Fibroblast of lung (primary cell): ENCODE measurements around the gene VSIR. TPM values are rescaled to one million over a fixed set of nuclear protein-coding genes. Genes with fewer than 3 reads are reported as not detected.

Experiments used
- DNase-seq, 2 donors: peaks; one replicate each; pipeline versions ENCODE4 v3.0.0 to v3.0.0-alpha.2; 2010; ENCODE audit warnings: low read depth in 2 of 2
- H2AFZ ChIP-seq: 2 replicates; pipeline ENCODE4 v1.5.1; 2012; ENCODE audit warnings: low read length, control low read depth, inconsistent platforms
- H3K27ac ChIP-seq: 2 replicates; pipeline ENCODE4 v1.5.1; 2011; ENCODE audit warnings: low read length, control low read depth; ENCODE audit not compliant: insufficient read depth
- H3K27me3 ChIP-seq: 2 replicates; pipeline ENCODE4 v1.5.1; 2011; ENCODE audit warnings: mild to moderate bottlenecking, low read length; ENCODE audit not compliant: control insufficient read depth, insufficient read depth
- H3K36me3 ChIP-seq: 2 replicates; pipeline ENCODE4 v1.5.1; 2011; ENCODE audit warnings: low read length; ENCODE audit not compliant: control insufficient read depth, insufficient read depth
- H3K4me1 ChIP-seq: 2 replicates; pipeline ENCODE4 v1.5.1; 2011; ENCODE audit warnings: low read length; ENCODE audit not compliant: control insufficient read depth, insufficient read depth; ENCODE audit errors: extremely low read depth
- H3K4me2 ChIP-seq: 2 replicates; pipeline ENCODE4 v1.5.1; 2011; ENCODE audit warnings: low read length, control low read depth; ENCODE audit not compliant: insufficient read depth; ENCODE audit errors: extremely low read depth
- H3K4me3 ChIP-seq, 4 experiments: fragments of 200-600 bp in 1 of 4; sonication (generic) in 1 of 4; replicated peaks in 1 of 4; 2 replicates each; pipeline ENCODE4 v1.5.1; 2011 to 2016; ENCODE audit warnings: low read length in 4 of 4, low read depth in 3 of 4, mild to moderate bottlenecking in 3 of 4, control low read depth in 2 of 4, inconsistent platforms in 1 of 4, mixed read lengths in 1 of 4; ENCODE audit not compliant: insufficient read depth in 1 of 4; ENCODE audit errors: control extremely low read depth in 1 of 4
- H3K79me2 ChIP-seq: 2 replicates; pipeline ENCODE4 v1.5.1; 2012; ENCODE audit warnings: mild to moderate bottlenecking, low read length, inconsistent platforms; ENCODE audit not compliant: control insufficient read depth, insufficient read depth
- H3K9ac ChIP-seq: 2 replicates; pipeline ENCODE4 v1.5.1; 2011; ENCODE audit warnings: mild to moderate bottlenecking, low read length, control low read depth; ENCODE audit not compliant: insufficient read depth
- H3K9me3 ChIP-seq: 2 replicates; pipeline ENCODE4 v1.5.1; 2012; ENCODE audit warnings: low read depth, low read length; ENCODE audit not compliant: control insufficient read depth, insufficient read depth
- H4K20me1 ChIP-seq: 2 replicates; pipeline ENCODE4 v1.5.1; 2011; ENCODE audit warnings: low read length; ENCODE audit not compliant: control insufficient read depth, insufficient read depth; ENCODE audit errors: extremely low read depth
- CTCF ChIP-seq, 2 donors: IDR thresholded peaks in 1 of 2; conservative IDR thresholded peaks in 1 of 2; 1 replicate in 1 of 2; 2 replicates in 1 of 2; pipeline ENCODE4 v1.5.1; 2011 to 2012; ENCODE audit warnings: low read length in 2 of 2, control low read depth in 1 of 2, inconsistent platforms in 1 of 2, low read depth in 1 of 2, mild to moderate bottlenecking in 1 of 2
- EZH2 ChIP-seq: IDR thresholded peaks from 2 replicates; pipeline ENCODE4 v1.5.1; 2012; ENCODE audit warnings: low read length, control low read depth, mild to moderate bottlenecking; ENCODE audit errors: missing control alignments
- polyA plus RNA-seq, 2 donors: library from polyadenylated mRNA; depleted of rRNA in 1 of 2; stranded (reverse) in 1 of 2; unstranded in 1 of 2; fragments of >200 nt; gene quantifications; 2 replicates each; pipeline ENCODE4 v1.2.1, GENCODE V29; 2011 to 2012; ENCODE audit warnings: missing spikeins in 1 of 2
- total RNA-seq: library from RNA; depleted of rRNA; stranded (reverse); fragments of >200 nt; gene quantifications from 2 replicates; pipeline ENCODE4 v1.2.1, GENCODE V29; 2014

Gene VSIR
- total and polyA plus RNA-seq, 2 donors (not counting 1 experiment from before 2014, with no cell fraction given): 39.9 to 44.1 TPM

- no peak overlapping the region for H3K4me3 ChIP-seq
- H4K20me1 ChIP-seq: peaks cover 2% of the 10 kb centered on the region
- H3K9me3 ChIP-seq: no peaks in the 10 kb centered on the region
- H3K9ac ChIP-seq: no peak overlapping the region
- DNase-seq: no peak
- H3K36me3 ChIP-seq: no peaks in the 10 kb centered on the region
- H3K27ac ChIP-seq: no peak overlapping the region
- H2AFZ ChIP-seq: no peak overlapping the region
- peaks cover 10% of the 10 kb centered on the region for H3K27me3 ChIP-seq
- no peaks in the 10 kb centered on the region for H3K4me1 ChIP-seq
- no peak for TF ChIP-seq EZH2
- TF ChIP-seq CTCF (conservative IDR thresholded peaks at IDR 0.05 in 1 of 2, IDR thresholded peaks at IDR 0.05 in 1 of 2; ENCODE audit: low read depth in 1 of 2, low read length in 2 of 2): no peak
- H3K4me2 ChIP-seq: no peak overlapping the region
- no peaks in the 10 kb centered on the region for H3K79me2 ChIP-seq
Observed at GRCh38 chr10:71809628-71810027, 36.3 kb upstream of the VSIR start.

GRCh38 chr10:71807557-71808510 lies 34.5 kb upstream of the VSIR start:
- Histone ChIP-seq H3K9me3 (no peaks in the 10 kb centered on the region), H3K9ac (no peak overlapping the region), H3K4me2 (no peak overlapping the region), H3K4me1 (no peaks in the 10 kb centered on the region), H4K20me1 (peaks cover 2% of the 10 kb centered on the region), H3K27ac (no peak overlapping the region), H3K27me3 (peaks cover 10% of the 10 kb centered on the region), H3K36me3 (no peaks in the 10 kb centered on the region), H3K79me2 (no peaks in the 10 kb centered on the region), H3K4me3 (no peak overlapping the region), H2AFZ (no peak overlapping the region)
- TF ChIP-seq EZH2: no peak
- no peak for TF ChIP-seq CTCF (conservative IDR thresholded peaks at IDR 0.05 in 1 of 2, IDR thresholded peaks at IDR 0.05 in 1 of 2; ENCODE audit: low read depth in 1 of 2, low read length in 2 of 2)
- DNase-seq: no peak

GRCh38 chr10:71806704-71807556 lies 33.6 kb upstream of the VSIR start:
- Histone ChIP-seq H2AFZ (no peak overlapping the region), H3K4me3 (no peak overlapping the region), H3K79me2 (no peaks in the 10 kb centered on the region), H3K9ac (no peak overlapping the region), H3K27me3 (peaks cover 10% of the 10 kb centered on the region), H4K20me1 (peaks cover 2% of the 10 kb centered on the region), H3K4me2 (no peak overlapping the region), H3K9me3 (no peaks in the 10 kb centered on the region), H3K4me1 (no peaks in the 10 kb centered on the region), H3K36me3 (no peaks in the 10 kb centered on the region), H3K27ac (no peak overlapping the region)
- DNase-seq: no peak
- TF ChIP-seq CTCF (conservative IDR thresholded peaks at IDR 0.05 in 1 of 2, IDR thresholded peaks at IDR 0.05 in 1 of 2; ENCODE audit: low read depth in 1 of 2, low read length in 2 of 2) (no peak), EZH2 (no peak)
